ENCODE measurements around the gene GAS2L2. TPM values are rescaled to one million over a fixed set of nuclear protein-coding genes. Genes with fewer than 3 reads are reported as not detected.

Gene GAS2L2
- total and polyA plus RNA-seq, 4 donors, result not detected

- Histone ChIP-seq H3K27ac (ENCODE audit: low read depth in 1 of 2, low read length in 2 of 2) (no peak overlapping the region), H3K9me3 (ENCODE audit: control insufficient read depth in 4 of 4, low read length in 3 of 4) (no peaks in the 10 kb centered on the region), H3K36me3 (ENCODE audit: control insufficient read depth in 4 of 4, insufficient read depth in 3 of 4, low read depth in 1 of 4, low read length in 3 of 4) (no peaks in the 10 kb centered on the region), H3K9ac (ENCODE audit: low read depth in 1 of 2, low read length in 2 of 2) (no peak overlapping the region), H3K4me3 (ENCODE audit: low read depth in 1 of 3, low read length in 3 of 3) (no peak overlapping the region), H3K27me3 (ENCODE audit: control insufficient read depth in 4 of 4, insufficient read depth in 4 of 4, low read length in 3 of 4) (peaks cover 0 to 5% (median 2%) of the 10 kb centered on the region in 4 donors), H3K4me1 (ENCODE audit: control insufficient read depth in 4 of 4, insufficient read depth in 4 of 4, low read length in 3 of 4) (peaks cover 2 to 13% (median 5%) of the 10 kb centered on the region in 4 donors)
- TF ChIP-seq HNF4G (IDR thresholded peaks at IDR 0.05) (no peak), NR2F2 (IDR thresholded peaks at IDR 0.05) (no peak), RXRA (IDR thresholded peaks at IDR 0.05) (no peak), REST (IDR thresholded peaks at IDR 0.05) (no peak), EGR1 (IDR thresholded peaks at IDR 0.05; ENCODE audit: low read depth in 2 of 2) (no peak), SP1 (IDR thresholded peaks at IDR 0.05) (no peak), FOXA2 (IDR thresholded peaks at IDR 0.05) (no peak), TAF1 (conservative IDR thresholded peaks at IDR 0.05) (no peak), JUND (IDR thresholded peaks at IDR 0.05) (no peak), RAD21 (IDR thresholded peaks at IDR 0.05) (no peak), HNF4A (conservative IDR thresholded peaks at IDR 0.05) (no peak), YY1 (IDR thresholded peaks at IDR 0.05) (no peak), FOXA1 (IDR thresholded peaks at IDR 0.05) (no peak), ZBTB33 (IDR thresholded peaks at IDR 0.05) (no peak), GABPA (IDR thresholded peaks at IDR 0.05 in 1 of 2, conservative IDR thresholded peaks at IDR 0.05 in 1 of 2) (no peak)
- TF ChIP-seq, protein P1, sequence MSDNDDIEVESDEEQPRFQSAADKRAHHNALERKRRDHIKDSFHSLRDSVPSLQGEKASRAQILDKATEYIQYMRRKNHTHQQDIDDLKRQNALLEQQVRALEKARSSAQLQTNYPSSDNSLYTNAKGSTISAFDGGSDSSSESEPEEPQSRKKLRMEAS (IDR thresholded peaks at IDR 0.05), result no peak
- TF ChIP-seq, protein P2, sequence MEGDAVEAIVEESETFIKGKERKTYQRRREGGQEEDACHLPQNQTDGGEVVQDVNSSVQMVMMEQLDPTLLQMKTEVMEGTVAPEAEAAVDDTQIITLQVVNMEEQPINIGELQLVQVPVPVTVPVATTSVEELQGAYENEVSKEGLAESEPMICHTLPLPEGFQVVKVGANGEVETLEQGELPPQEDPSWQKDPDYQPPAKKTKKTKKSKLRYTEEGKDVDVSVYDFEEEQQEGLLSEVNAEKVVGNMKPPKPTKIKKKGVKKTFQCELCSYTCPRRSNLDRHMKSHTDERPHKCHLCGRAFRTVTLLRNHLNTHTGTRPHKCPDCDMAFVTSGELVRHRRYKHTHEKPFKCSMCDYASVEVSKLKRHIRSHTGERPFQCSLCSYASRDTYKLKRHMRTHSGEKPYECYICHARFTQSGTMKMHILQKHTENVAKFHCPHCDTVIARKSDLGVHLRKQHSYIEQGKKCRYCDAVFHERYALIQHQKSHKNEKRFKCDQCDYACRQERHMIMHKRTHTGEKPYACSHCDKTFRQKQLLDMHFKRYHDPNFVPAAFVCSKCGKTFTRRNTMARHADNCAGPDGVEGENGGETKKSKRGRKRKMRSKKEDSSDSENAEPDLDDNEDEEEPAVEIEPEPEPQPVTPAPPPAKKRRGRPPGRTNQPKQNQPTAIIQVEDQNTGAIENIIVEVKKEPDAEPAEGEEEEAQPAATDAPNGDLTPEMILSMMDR (IDR thresholded peaks at IDR 0.05; ENCODE audit: low read depth, low read length, missing input control), result no peak
- TF ChIP-seq, protein P3, sequence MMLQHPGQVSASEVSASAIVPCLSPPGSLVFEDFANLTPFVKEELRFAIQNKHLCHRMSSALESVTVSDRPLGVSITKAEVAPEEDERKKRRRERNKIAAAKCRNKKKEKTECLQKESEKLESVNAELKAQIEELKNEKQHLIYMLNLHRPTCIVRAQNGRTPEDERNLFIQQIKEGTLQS (IDR thresholded peaks at IDR 0.05), result no peak
- DNase-seq (ENCODE audit: low spot score), result no peak
- WGBS, result 88% methylated on average over 15 of the region's 15 CpGs
These were observed 7.2 kb downstream of the GAS2L2 start for GRCh38 chr17:35745749-35746320.
